GM23338 (cell line): ENCODE data around the gene EGF. TPM values are rescaled to one million over a fixed set of nuclear protein-coding genes. Genes with fewer than 3 reads are reported as not detected.
A peak's percentile ranks its signal among the peaks of the same experiment; 100 is the strongest.

Experiments
- ATAC-seq: fragments of 200-7000 bp; cut with Tn5 transposase; 3 replicates; pipeline ENCODE4 v1.9.1; 2020
- DNase-seq: peaks from one replicate; pipeline ENCODE4 v3.0.0-alpha.2; 2015; ENCODE audit warnings: low spot score
- H2AFZ ChIP-seq: fragments of 200-600 bp; sonication (generic); 2 replicates; pipeline ENCODE4 v1.8.0; 2016; ENCODE audit warnings: antibody characterized with exemption, mild to moderate bottlenecking, moderate library complexity
- H3F3A ChIP-seq: fragments of 200-600 bp; sonication (generic); replicated peaks from 2 replicates; pipeline ENCODE4 v1.8.0; 2017; ENCODE audit warnings: antibody characterized with exemption, mixed run types, low read depth
- H3K27ac ChIP-seq: fragments of 200-600 bp; sonication (generic); 2 replicates; pipeline ENCODE4 v1.6.1; 2016; ENCODE audit warnings: low read depth
- H3K27me3 ChIP-seq: fragments of 200-600 bp; sonication (generic); 2 replicates; pipeline ENCODE4 v1.8.0; 2016; ENCODE audit warnings: mild to moderate bottlenecking, mixed run types, moderate library complexity; ENCODE audit not compliant: insufficient read depth
- H3K36me3 ChIP-seq: fragments of 200-600 bp; sonication (generic); 2 replicates; pipeline ENCODE4 v1.8.0; 2016; ENCODE audit warnings: mild to moderate bottlenecking; ENCODE audit not compliant: insufficient read depth
- H3K4me1 ChIP-seq: fragments of 200-600 bp; sonication (generic); 2 replicates; pipeline ENCODE4 v1.8.0; 2016; ENCODE audit warnings: mild to moderate bottlenecking, moderate library complexity; ENCODE audit not compliant: insufficient read depth
- H3K4me2 ChIP-seq: fragments of 200-600 bp; sonication (generic); 2 replicates; pipeline ENCODE4 v1.7.1; 2017; ENCODE audit warnings: mixed run types
- H3K4me3 ChIP-seq: fragments of 200-600 bp; sonication (generic); 2 replicates; pipeline ENCODE4 v1.6.1; 2016; ENCODE audit warnings: mixed run types
- H3K79me2 ChIP-seq: fragments of 200-600 bp; sonication (generic); replicated peaks from 2 replicates; pipeline ENCODE4 v1.8.0; 2017; ENCODE audit warnings: mild to moderate bottlenecking; ENCODE audit not compliant: insufficient read depth
- H3K9me2 ChIP-seq: fragments of 200-600 bp; sonication (generic); 2 replicates; pipeline ENCODE4 v1.8.0; 2017; ENCODE audit not compliant: insufficient read depth
- H4K20me1 ChIP-seq: fragments of 200-600 bp; sonication (generic); replicated peaks from 2 replicates; pipeline ENCODE4 v1.8.0; 2017; ENCODE audit warnings: mild to moderate bottlenecking; ENCODE audit not compliant: insufficient read depth
- H3K27ac Mint-ChIP-seq: 2 replicates; pipeline ENCODE4 v1.8.0; 2020; ENCODE audit warnings: inconsistent platforms, mild to moderate bottlenecking, moderate library complexity, mixed read lengths
- H3K27me3 Mint-ChIP-seq: 3 replicates; pipeline ENCODE4 v1.8.0; 2022; ENCODE audit warnings: low read depth, mild to moderate bottlenecking, moderate library complexity, mixed read lengths, inconsistent platforms; ENCODE audit not compliant: insufficient read depth, poor library complexity
- H3K36me3 Mint-ChIP-seq: 3 replicates; pipeline ENCODE4 v1.8.0; 2021; ENCODE audit warnings: low read depth, mild to moderate bottlenecking, inconsistent platforms, moderate library complexity, mixed read lengths
- H3K4me1 Mint-ChIP-seq: 3 replicates; pipeline ENCODE4 v1.8.0; 2020; ENCODE audit warnings: mild to moderate bottlenecking, inconsistent platforms, mixed read lengths
- H3K4me3 Mint-ChIP-seq: 3 replicates; pipeline ENCODE4 v1.8.0; 2021; ENCODE audit warnings: moderate library complexity, mild to moderate bottlenecking, inconsistent platforms, mixed read lengths
- H3K9me3 Mint-ChIP-seq: 3 replicates; pipeline ENCODE4 v1.8.0; 2020; ENCODE audit warnings: moderate library complexity, mild to moderate bottlenecking, inconsistent platforms, mixed read lengths
- CREB1 ChIP-seq: fragments of 250-450 bp; sonication (Bioruptor Pico); IDR thresholded peaks from 2 replicates; pipeline ENCODE4 v1.5.0; 2020; ENCODE audit warnings: low read depth, mild to moderate bottlenecking, moderate library complexity
- EZH2 ChIP-seq: fragments of 200-600 bp; sonication (generic); IDR thresholded peaks from one replicate; pipeline ENCODE4 v1.8.0; 2017; ENCODE audit warnings: antibody characterized with exemption, mild to moderate bottlenecking, low read depth; ENCODE audit not compliant: unreplicated experiment
- EZH2phosphoT487 ChIP-seq: fragments of 200-600 bp; sonication (generic); IDR thresholded peaks from one replicate; pipeline ENCODE4 v1.8.1; 2018; ENCODE audit warnings: antibody characterized with exemption; ENCODE audit not compliant: unreplicated experiment
- JUNB ChIP-seq: IDR thresholded peaks from one replicate; pipeline ENCODE4 v1.6.1; 2016; ENCODE audit warnings: antibody characterized with exemption; ENCODE audit not compliant: unreplicated experiment
- NANOG ChIP-seq: IDR thresholded peaks from 2 replicates; pipeline ENCODE4 v1.6.1; 2016; ENCODE audit warnings: antibody characterized with exemption, borderline replicate concordance
- POLR2AphosphoS5 ChIP-seq: IDR thresholded peaks from 2 replicates; pipeline ENCODE4 v1.6.1; 2016; ENCODE audit warnings: antibody characterized with exemption, low read depth
- REST ChIP-seq: IDR thresholded peaks from one replicate; pipeline ENCODE4 v1.6.1; 2018; ENCODE audit warnings: antibody characterized with exemption; ENCODE audit not compliant: unreplicated experiment
- STAT1 ChIP-seq: IDR thresholded peaks from one replicate; pipeline ENCODE4 v1.6.1; 2016; ENCODE audit warnings: antibody characterized with exemption; ENCODE audit not compliant: unreplicated experiment
- ZNF114 ChIP-seq: fragments of 250-450 bp; sonication (Bioruptor Pico); IDR thresholded peaks from 2 replicates; pipeline ENCODE4 v1.5.0; 2020; ENCODE audit warnings: mild to moderate bottlenecking, moderate library complexity
- ZNF331 ChIP-seq: fragments of 250-450 bp; sonication (Bioruptor Pico); IDR thresholded peaks from 2 replicates; pipeline ENCODE4 v1.5.0; 2020; ENCODE audit warnings: low read depth, mild to moderate bottlenecking, moderate library complexity
- polyA plus RNA-seq: library from polyadenylated mRNA; unstranded; fragments of >200 nt; fragmentation: Nextera tagmentation; extraction: Ambion mirVana; gene quantifications from 2 replicates; pipeline ENCODE4 v1.2.1, GENCODE V29; 2016
- total RNA-seq: library from RNA; depleted of rRNA; stranded (reverse); fragments of >200 nt; shearing (Covaris generic); gene quantifications from 2 replicates; pipeline ENCODE4 v1.2.3, GENCODE V29; 2014
- TF ChIP-seq, protein P1 (sequence below), 2 experiments: fragments of 200-600 bp in 1 of 2; sonication (generic) in 1 of 2; conservative IDR thresholded peaks; 2 replicates each; pipeline versions ENCODE4 v1.5.1 to v1.6.1; 2016 to 2017; ENCODE audit warnings: antibody characterized with exemption in 2 of 2, low read depth in 2 of 2, mild to moderate bottlenecking in 2 of 2, moderate library complexity in 1 of 2

The EGF gene
- total and polyA plus RNA-seq, 2 experiments from 2014 or later, result 1.4 to 3.0 TPM

- peak overlapping the region; percentile 32 for H3K4me3 Mint-ChIP-seq
- ATAC-seq (no peak), DNase-seq (no peak)
- H3K9me3 Mint-ChIP-seq, result no peaks in the 10 kb centered on the region
- no peaks in the 10 kb centered on the region for H3K9me2 ChIP-seq
- H4K20me1 ChIP-seq, result no peaks in the 10 kb centered on the region
- H3K36me3 Mint-ChIP-seq, result no peaks in the 10 kb centered on the region
- H3F3A ChIP-seq, result no peaks in the 10 kb centered on the region
- no peak overlapping the region for H3K27ac ChIP-seq
- H3K36me3 ChIP-seq, result no peaks in the 10 kb centered on the region
- H3K4me2 ChIP-seq, result peak overlapping the region; percentile 58
- peaks cover 38% of the 10 kb centered on the region for H3K4me1 Mint-ChIP-seq
- TF ChIP-seq JUNB (no peak), NANOG (no peak), ZNF331 (CRISPR knock-in tag) (no peak), STAT1 (no peak), CREB1 (CRISPR knock-in tag) (no peak), EZH2phosphoT487 (no peak), POLR2AphosphoS5 (no peak), REST (no peak), ZNF114 (CRISPR knock-in tag) (no peak), EZH2 (no peak)
- TF ChIP-seq, protein P1, sequence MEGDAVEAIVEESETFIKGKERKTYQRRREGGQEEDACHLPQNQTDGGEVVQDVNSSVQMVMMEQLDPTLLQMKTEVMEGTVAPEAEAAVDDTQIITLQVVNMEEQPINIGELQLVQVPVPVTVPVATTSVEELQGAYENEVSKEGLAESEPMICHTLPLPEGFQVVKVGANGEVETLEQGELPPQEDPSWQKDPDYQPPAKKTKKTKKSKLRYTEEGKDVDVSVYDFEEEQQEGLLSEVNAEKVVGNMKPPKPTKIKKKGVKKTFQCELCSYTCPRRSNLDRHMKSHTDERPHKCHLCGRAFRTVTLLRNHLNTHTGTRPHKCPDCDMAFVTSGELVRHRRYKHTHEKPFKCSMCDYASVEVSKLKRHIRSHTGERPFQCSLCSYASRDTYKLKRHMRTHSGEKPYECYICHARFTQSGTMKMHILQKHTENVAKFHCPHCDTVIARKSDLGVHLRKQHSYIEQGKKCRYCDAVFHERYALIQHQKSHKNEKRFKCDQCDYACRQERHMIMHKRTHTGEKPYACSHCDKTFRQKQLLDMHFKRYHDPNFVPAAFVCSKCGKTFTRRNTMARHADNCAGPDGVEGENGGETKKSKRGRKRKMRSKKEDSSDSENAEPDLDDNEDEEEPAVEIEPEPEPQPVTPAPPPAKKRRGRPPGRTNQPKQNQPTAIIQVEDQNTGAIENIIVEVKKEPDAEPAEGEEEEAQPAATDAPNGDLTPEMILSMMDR (conservative IDR thresholded peaks at IDR 0.05; ENCODE audit: low read depth in 2 of 2), result no peak
- H3K79me2 ChIP-seq, result no peaks in the 10 kb centered on the region
- H3K27ac Mint-ChIP-seq, result peak overlapping the region; percentile 68; the same call in 1 of the 2 replicates
- H3K27me3 ChIP-seq, result no peaks in the 10 kb centered on the region
- H3K27me3 Mint-ChIP-seq, result peaks cover 2% of the 10 kb centered on the region
- peaks cover 26% of the 10 kb centered on the region for H3K4me1 ChIP-seq
- no peak overlapping the region for H2AFZ ChIP-seq
- peak overlapping the region; percentile 3; the same call in 1 of the 2 replicates for H3K4me3 ChIP-seq
Measured at GRCh38 chr4:109913596-109914241, 1.0 kb downstream of the EGF start.
